ENCODE data around the gene COL15A1.

The COL15A1 gene

GRCh38 chr9:98924946-98925820, 18.5 kb upstream of the COL15A1 start:
- TF ChIP-seq POLR2A (IDR thresholded peaks at IDR 0.05; ENCODE audit: low read depth, low read length), result no peak
- DNase-seq (ENCODE audit: insufficient read length, low spot score) (no peak), FAIRE-seq (no peak)

GRCh38 chr9:98925956-98926355, 17.8 kb upstream of the COL15A1 start:
- no peak for FAIRE-seq
- TF ChIP-seq POLR2A (IDR thresholded peaks at IDR 0.05; ENCODE audit: low read depth, low read length), result no peak

GRCh38 chr9:98927724-98928123, 16.0 kb upstream of the COL15A1 start:
- FAIRE-seq (no peak), DNase-seq (ENCODE audit: insufficient read length, low spot score) (no peak)
- no peak for TF ChIP-seq POLR2A (IDR thresholded peaks at IDR 0.05; ENCODE audit: low read depth, low read length)

More at GRCh38 chr9:98925956-98926355, 17.8 kb upstream of the COL15A1 start:
- no peak for DNase-seq (ENCODE audit: insufficient read length, low spot score)

GRCh38 chr9:98929071-98929470, 14.6 kb upstream of the COL15A1 start:
- DNase-seq (ENCODE audit: insufficient read length, low spot score), result no peak
- no peak for FAIRE-seq
- no peak for TF ChIP-seq POLR2A (IDR thresholded peaks at IDR 0.05; ENCODE audit: low read depth, low read length)

- DNase-seq (ENCODE audit: insufficient read length, low spot score) (no peak), FAIRE-seq (no peak)
- TF ChIP-seq POLR2A (IDR thresholded peaks at IDR 0.05; ENCODE audit: low read depth, low read length), result no peak
Observed at GRCh38 chr9:98929895-98930341, 13.8 kb upstream of the COL15A1 start.

- TF ChIP-seq POLR2A (IDR thresholded peaks at IDR 0.05; ENCODE audit: low read depth, low read length), result no peak
- FAIRE-seq, result no peak
- no peak for DNase-seq (ENCODE audit: insufficient read length, low spot score)
Observed at GRCh38 chr9:98930792-98931191, 12.9 kb upstream of the COL15A1 start.

GRCh38 chr9:98931600-98932389, 11.9 kb upstream of the COL15A1 start:
- no peak for TF ChIP-seq POLR2A (IDR thresholded peaks at IDR 0.05; ENCODE audit: low read depth, low read length)
- no peak for DNase-seq (ENCODE audit: insufficient read length, low spot score)
- FAIRE-seq, result no peak

- FAIRE-seq (no peak), DNase-seq (ENCODE audit: insufficient read length, low spot score) (no peak)
- no peak for TF ChIP-seq POLR2A (IDR thresholded peaks at IDR 0.05; ENCODE audit: low read depth, low read length)
Observed at GRCh38 chr9:98933185-98933584, 10.5 kb upstream of the COL15A1 start.

GRCh38 chr9:98933890-98934289, 9.8 kb upstream of the COL15A1 start:
- DNase-seq (ENCODE audit: insufficient read length, low spot score), result no peak
- FAIRE-seq, result no peak
- TF ChIP-seq POLR2A (IDR thresholded peaks at IDR 0.05; ENCODE audit: low read depth, low read length), result no peak

- no peak for FAIRE-seq
- no peak for TF ChIP-seq POLR2A (IDR thresholded peaks at IDR 0.05; ENCODE audit: low read depth, low read length)
- DNase-seq (ENCODE audit: insufficient read length, low spot score), result no peak
Observed at GRCh38 chr9:98935071-98935505, 8.6 kb upstream of the COL15A1 start.

- FAIRE-seq (no peak), DNase-seq (ENCODE audit: insufficient read length, low spot score) (no peak)
- no peak for TF ChIP-seq POLR2A (IDR thresholded peaks at IDR 0.05; ENCODE audit: low read depth, low read length)
Observed at GRCh38 chr9:98940276-98940675, 3.4 kb upstream of the COL15A1 start.

- DNase-seq (ENCODE audit: insufficient read length, low spot score), result no peak
- FAIRE-seq, result no peak
- no peak for TF ChIP-seq POLR2A (IDR thresholded peaks at IDR 0.05; ENCODE audit: low read depth, low read length)
Observed at GRCh38 chr9:98941946-98942523, 1.7 kb upstream of the COL15A1 start.

- no peak for DNase-seq (ENCODE audit: insufficient read length, low spot score)
Observed at GRCh38 chr9:98942906-98943681, 613 bp upstream of the COL15A1 start.

More at GRCh38 chr9:98942906-98943681, 613 bp upstream of the COL15A1 start:
- TF ChIP-seq POLR2A (IDR thresholded peaks at IDR 0.05; ENCODE audit: low read depth, low read length), result no peak
- FAIRE-seq, result no peak
